RWPE2 (cell line): ENCODE data around the gene SLC25A6.

ENCODE experiments used
- ATAC-seq: fragments of 200-7000 bp; cut with Tn5 transposase; 3 replicates; pipeline ENCODE4 v1.9.1; 2021; ENCODE audit warnings: low read depth
- DNase-seq: peaks from one replicate; pipeline ENCODE4 v3.0.0-alpha.2; 2020; ENCODE audit warnings: low spot score
- H3K27ac ChIP-seq: fragments of 450-650 bp; 2 replicates; pipeline ENCODE4 v1.5.1; 2017; ENCODE audit warnings: mild to moderate bottlenecking; ENCODE audit not compliant: poor library complexity, severe bottlenecking
- H3K27me3 ChIP-seq: fragments of 250-450 bp; sonication (Bioruptor Pico); 2 replicates; pipeline ENCODE4 v1.5.1; 2021; ENCODE audit warnings: mild to moderate bottlenecking, moderate library complexity; ENCODE audit not compliant: insufficient read depth, poor library complexity, severe bottlenecking
- H3K36me3 ChIP-seq: fragments of 250-450 bp; sonication (Bioruptor Pico); 2 replicates; pipeline ENCODE4 v1.5.1; 2020; ENCODE audit warnings: low read depth, mild to moderate bottlenecking, moderate library complexity
- H3K4me1 ChIP-seq: fragments of 250-450 bp; sonication (Bioruptor Pico); 2 replicates; pipeline ENCODE4 v1.5.1; 2021; ENCODE audit warnings: mild to moderate bottlenecking, moderate library complexity; ENCODE audit not compliant: insufficient read depth, poor library complexity, severe bottlenecking
- H3K4me3 ChIP-seq: fragments of 250-450 bp; sonication (Bioruptor Pico); 2 replicates; pipeline ENCODE4 v1.5.1; 2021; ENCODE audit warnings: mild to moderate bottlenecking, moderate library complexity; ENCODE audit not compliant: severe bottlenecking
- H3K9me3 ChIP-seq: fragments of 250-450 bp; sonication (Bioruptor Pico); 2 replicates; pipeline ENCODE4 v1.5.1; 2021; ENCODE audit warnings: mild to moderate bottlenecking, moderate library complexity; ENCODE audit not compliant: severe bottlenecking
- CTCF ChIP-seq: fragments of 450-650 bp; IDR thresholded peaks from one replicate; pipeline ENCODE4 v1.5.1; 2017; ENCODE audit warnings: mild to moderate bottlenecking, moderate library complexity; ENCODE audit not compliant: poor library complexity, severe bottlenecking

The SLC25A6 gene

GRCh38 chrX:1387141-1387776, 4.7 kb downstream of the SLC25A6 start:
- H3K4me1 ChIP-seq: no peaks in the 10 kb centered on the region
- H3K27me3 ChIP-seq: no peaks in the 10 kb centered on the region
- DNase-seq (peak; percentile 80), ATAC-seq (no peak)
- no peak overlapping the region for H3K27ac ChIP-seq
- no peaks in the 10 kb centered on the region for H3K9me3 ChIP-seq
- H3K4me3 ChIP-seq: no peak overlapping the region
- TF ChIP-seq CTCF: no peak
- H3K36me3 ChIP-seq: peaks cover 83% of the 10 kb centered on the region

- H3K9me3 ChIP-seq: no peaks in the 10 kb centered on the region
- no peak for ATAC-seq
- DNase-seq: peak; percentile 66
- TF ChIP-seq CTCF: no peak
- no peak overlapping the region for H3K27ac ChIP-seq
- H3K4me1 ChIP-seq: no peaks in the 10 kb centered on the region
- no peaks in the 10 kb centered on the region for H3K27me3 ChIP-seq
- peaks cover 80% of the 10 kb centered on the region for H3K36me3 ChIP-seq
- no peak overlapping the region for H3K4me3 ChIP-seq
These were observed 5.4 kb downstream of the SLC25A6 start for GRCh38 chrX:1386338-1387127.

GRCh38 chrX:1385253-1386223, 6.4 kb downstream of the SLC25A6 start:
- DNase-seq: peak; percentile 78
- ATAC-seq: peak; percentile 3; the same call in 2 of the 3 replicates
- Histone ChIP-seq H3K36me3 (peaks cover 70% of the 10 kb centered on the region), H3K27me3 (no peaks in the 10 kb centered on the region), H3K4me3 (no peak overlapping the region), H3K4me1 (no peaks in the 10 kb centered on the region), H3K9me3 (no peaks in the 10 kb centered on the region), H3K27ac (no peak overlapping the region)
- no peak for TF ChIP-seq CTCF

GRCh38 chrX:1384658-1385252, 7.2 kb downstream of the SLC25A6 start:
- Histone ChIP-seq H3K36me3 (peaks cover 62% of the 10 kb centered on the region), H3K27ac (no peak overlapping the region), H3K4me3 (no peak overlapping the region), H3K9me3 (no peaks in the 10 kb centered on the region), H3K4me1 (no peaks in the 10 kb centered on the region), H3K27me3 (no peaks in the 10 kb centered on the region)
- DNase-seq: peak; percentile 71
- TF ChIP-seq CTCF: no peak
- ATAC-seq: no peak; the same call in 2 of the 3 replicates
